Hepatocyte (in vitro differentiated cells): ENCODE data around the gene AMPD2.

Experiments
- CTCF ChIP-seq: fragments of 200-600 bp; sonication (generic); IDR thresholded peaks from 2 replicates; pipeline ENCODE4 v1.5.1; 2016; ENCODE audit warnings: antibody characterized with exemption, mild to moderate bottlenecking; ENCODE audit not compliant: poor library complexity
- EZH2 ChIP-seq: fragments of 200-600 bp; sonication (generic); IDR thresholded peaks from 2 replicates; pipeline ENCODE4 v1.6.1; 2016; ENCODE audit warnings: antibody characterized with exemption, mild to moderate bottlenecking, borderline replicate concordance

- TF ChIP-seq CTCF: no peak
- no peak for TF ChIP-seq EZH2
Measured at GRCh38 chr1:109654519-109654918, 34.9 kb downstream of the AMPD2 start.
